ENCODE results near the gene LSM14A. TPM values are rescaled to one million over a fixed set of nuclear protein-coding genes. Genes with fewer than 3 reads are reported as not detected.
"Not testable (repeated sequence)": the region's sequence is repeated elsewhere in the genome, so short reads cannot be mapped to it uniquely, and the experiment has no call there.

Gene LSM14A
- polyA plus RNA-seq, 4 donors: 156 to 201 (median 179) TPM

DNA sequence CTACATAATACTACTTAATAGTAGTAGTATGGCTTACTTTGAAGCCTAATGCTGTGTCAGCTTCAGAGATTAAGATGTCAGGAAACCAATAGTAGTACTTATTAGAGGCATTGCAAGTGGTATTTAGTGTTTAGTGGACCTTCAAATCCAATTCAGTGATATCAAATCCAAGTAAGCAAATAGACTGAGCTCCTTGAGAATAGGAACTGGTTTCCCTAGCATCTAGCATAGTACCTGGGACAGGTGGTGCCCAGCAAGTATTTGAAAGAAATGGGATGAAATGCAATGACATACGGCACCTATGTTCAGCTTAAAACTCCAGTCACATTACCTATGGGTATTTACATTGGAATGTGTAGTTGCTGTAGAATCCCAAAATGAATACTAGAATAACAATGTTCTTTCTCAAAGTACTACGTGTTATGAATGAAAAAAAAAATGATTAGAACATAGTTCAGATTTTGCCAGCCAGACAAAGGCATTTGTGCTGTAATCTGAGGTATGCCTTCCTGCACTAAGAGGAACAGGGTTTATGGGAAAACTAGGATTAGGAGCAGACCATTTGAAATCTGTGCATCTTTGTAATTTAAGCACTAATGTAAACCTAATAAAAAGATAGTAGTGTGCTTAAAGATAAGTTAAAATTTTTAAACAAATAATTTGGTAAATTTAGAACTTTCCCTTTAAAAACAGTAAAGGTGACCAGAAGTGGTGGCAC, 17.1 kb downstream of the LSM14A start:
- DNase-seq (ENCODE audit: low read depth in 4 of 4, low spot score in 3 of 4): no peak

- DNase-seq (ENCODE audit: low read depth in 4 of 4, low spot score in 3 of 4): no peak
These were observed 17.7 kb downstream of the LSM14A start for GRCh38 chr19:34189917-34190425.

DNA sequence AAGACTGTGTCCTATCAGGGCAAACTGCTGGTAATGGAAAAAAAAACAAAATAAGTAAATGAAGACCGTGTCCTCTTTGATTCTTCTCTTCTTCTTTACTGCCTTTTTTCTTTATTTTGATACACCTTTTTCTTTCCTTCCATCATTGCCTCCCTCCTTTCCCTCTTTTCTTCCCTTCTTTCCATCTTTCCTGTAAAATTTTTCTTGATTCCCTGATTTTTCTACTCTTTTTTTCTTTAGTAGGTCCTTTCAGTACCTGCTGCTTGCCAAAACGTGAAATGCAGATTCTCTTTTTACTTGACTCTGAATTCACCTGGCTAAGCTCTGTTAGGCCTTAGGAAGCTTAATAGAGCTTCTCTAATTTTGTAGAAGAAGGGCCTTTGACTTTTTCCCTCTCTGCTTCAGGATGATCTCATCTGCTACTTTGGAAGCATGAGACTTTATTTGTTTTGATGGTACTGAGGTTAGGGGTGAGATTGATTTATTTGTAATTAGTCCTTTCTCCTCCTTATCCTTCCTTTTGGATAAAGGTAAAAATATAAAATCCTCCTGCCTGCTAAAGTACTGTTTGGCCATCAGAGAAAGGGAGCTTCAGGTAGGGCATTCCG, 19.2 kb downstream of the LSM14A start:
- no peak for DNase-seq (ENCODE audit: low read depth in 4 of 4, low spot score in 3 of 4)

DNA sequence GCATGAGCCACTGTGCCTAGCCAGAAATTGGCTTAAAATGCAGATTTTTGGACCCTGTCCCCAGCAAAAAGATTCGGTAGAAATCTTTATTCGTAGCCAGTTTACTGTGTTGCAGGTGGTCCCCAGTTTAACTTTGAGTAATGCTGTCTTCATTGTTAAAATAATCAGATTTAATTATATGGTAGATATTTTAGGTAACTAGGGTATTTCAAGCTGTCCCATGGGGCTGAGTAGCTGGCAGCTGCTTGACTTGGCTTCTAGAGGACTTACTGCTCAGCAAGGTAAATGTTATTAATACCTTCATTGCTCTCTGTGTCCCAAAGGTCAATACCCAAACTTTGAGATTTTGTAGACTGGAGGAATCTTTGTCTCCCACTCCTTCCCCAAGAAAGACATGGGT, 21.1 kb downstream of the LSM14A start:
- DNase-seq (ENCODE audit: low read depth in 4 of 4, low spot score in 3 of 4): no peak

GRCh38 chr19:34193876-34194275, 21.6 kb downstream of the LSM14A start:
- no peak for DNase-seq (ENCODE audit: low read depth in 4 of 4, low spot score in 3 of 4)

GRCh38 chr19:34201133-34201532, 28.8 kb downstream of the LSM14A start:
- DNase-seq (ENCODE audit: low read depth in 4 of 4, low spot score in 3 of 4): no peak

- not testable (repeated sequence) for DNase-seq (ENCODE audit: low read depth in 4 of 4, low spot score in 3 of 4)
These were observed 33.0 kb downstream of the LSM14A start for GRCh38 chr19:34205324-34205723.

- no peak for DNase-seq (ENCODE audit: low read depth in 4 of 4, low spot score in 3 of 4)
These were observed 36.1 kb downstream of the LSM14A start for GRCh38 chr19:34208291-34208884.

- DNase-seq (ENCODE audit: low read depth in 4 of 4, low spot score in 3 of 4): no peak
These were observed 37.4 kb downstream of the LSM14A start for GRCh38 chr19:34209726-34210125.

DNA sequence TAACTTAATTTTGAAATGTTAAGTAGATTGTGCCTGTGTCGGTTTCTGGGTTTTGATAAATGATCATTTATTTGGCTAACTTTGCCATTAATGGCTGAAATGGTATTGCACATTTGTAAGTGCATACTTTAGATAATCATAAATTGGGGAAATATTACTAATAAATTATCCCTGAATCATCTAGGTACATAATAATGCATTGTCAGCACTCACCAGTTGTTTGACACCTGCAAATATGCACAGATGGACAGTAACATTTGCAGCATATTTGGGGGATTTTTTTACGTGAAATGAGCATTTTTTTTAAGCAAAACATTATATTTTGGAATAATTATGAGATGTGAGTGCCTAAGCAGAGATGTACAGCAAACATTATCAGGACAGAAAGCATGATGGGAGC, 41.0 kb downstream of the LSM14A start:
- DNase-seq (ENCODE audit: low read depth in 4 of 4, low spot score in 3 of 4): no peak

- no peak for DNase-seq (ENCODE audit: low read depth in 4 of 4, low spot score in 3 of 4)
These were observed 41.7 kb downstream of the LSM14A start for GRCh38 chr19:34214040-34214439.

DNA sequence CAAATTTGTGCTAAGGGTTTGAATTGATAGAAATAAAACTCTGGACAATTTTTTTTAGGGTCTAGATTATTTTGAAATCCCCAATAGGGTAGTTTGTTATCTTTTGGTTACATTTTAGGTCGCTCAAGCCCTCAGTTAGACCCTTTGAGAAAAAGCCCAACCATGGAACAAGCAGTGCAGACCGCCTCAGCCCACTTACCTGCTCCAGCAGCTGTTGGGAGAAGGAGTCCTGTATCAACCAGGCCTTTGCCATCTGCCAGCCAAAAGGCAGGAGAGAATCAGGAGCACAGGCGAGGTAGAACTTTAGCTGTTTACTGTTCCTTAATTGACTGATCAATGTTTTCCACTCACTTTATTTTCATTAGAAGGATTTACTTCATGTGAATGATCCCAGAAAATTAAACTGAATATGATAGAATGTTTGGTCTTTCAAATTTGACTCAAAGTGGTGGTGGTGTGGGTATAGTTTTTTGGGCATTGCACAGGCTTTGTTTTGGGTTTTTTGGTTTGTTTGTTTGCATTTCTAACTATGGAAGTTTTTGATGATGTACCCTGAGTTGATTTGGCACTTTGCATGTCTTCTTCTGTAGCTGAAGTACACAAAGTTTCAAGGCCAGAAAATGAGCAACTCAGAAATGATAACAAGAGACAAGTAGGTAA, 42.8 kb downstream of the LSM14A start:
- no peak for DNase-seq (ENCODE audit: low read depth in 4 of 4, low spot score in 3 of 4)

DNA sequence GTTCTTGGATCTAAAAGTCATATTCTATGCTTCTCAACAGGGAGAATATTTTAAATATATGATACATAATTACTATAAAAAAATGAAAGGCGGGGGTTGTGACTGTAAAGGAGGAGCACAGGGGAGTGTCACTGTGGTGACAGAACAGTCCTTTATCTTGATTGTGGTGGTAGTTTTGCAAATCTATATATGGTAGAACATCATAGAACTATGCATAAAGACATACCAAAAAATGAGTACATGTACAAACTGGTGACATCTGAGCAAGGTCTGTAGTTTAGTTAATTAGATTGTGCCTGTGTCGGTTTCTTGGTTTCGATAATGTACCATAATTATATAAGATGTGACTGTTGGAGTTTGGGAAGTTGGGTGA, 43.3 kb downstream of the LSM14A start:
- DNase-seq (ENCODE audit: low read depth in 4 of 4, low spot score in 3 of 4): no peak

- DNase-seq (ENCODE audit: low read depth in 4 of 4, low spot score in 3 of 4): not testable (repeated sequence)
These were observed 44.5 kb downstream of the LSM14A start for GRCh38 chr19:34216745-34217219.

GRCh38 chr19:34217952-34218817, 45.9 kb downstream of the LSM14A start:
- peak in 3 of 4 donors; percentile 22 to 36 (median 35) for DNase-seq (ENCODE audit: low read depth in 4 of 4, low spot score in 3 of 4)

DNA sequence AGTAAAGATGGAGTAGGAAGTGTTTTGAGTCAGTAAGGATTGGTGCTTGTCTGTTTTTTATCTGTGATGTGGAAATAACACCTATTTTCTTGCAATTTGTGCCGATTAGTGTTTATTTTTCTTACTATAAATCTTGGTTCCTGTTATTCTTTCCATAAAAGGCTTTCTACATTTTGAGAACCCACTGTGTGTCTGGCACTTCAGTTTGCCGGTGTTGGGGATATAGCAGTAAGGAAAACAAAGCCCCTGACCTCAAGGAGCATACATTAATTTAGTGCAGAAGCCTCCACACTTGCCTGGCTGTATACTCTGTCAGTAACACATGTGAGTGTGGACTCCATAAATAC, 46.5 kb downstream of the LSM14A start:
- DNase-seq (ENCODE audit: low read depth in 4 of 4, low spot score in 3 of 4): no peak

DNA sequence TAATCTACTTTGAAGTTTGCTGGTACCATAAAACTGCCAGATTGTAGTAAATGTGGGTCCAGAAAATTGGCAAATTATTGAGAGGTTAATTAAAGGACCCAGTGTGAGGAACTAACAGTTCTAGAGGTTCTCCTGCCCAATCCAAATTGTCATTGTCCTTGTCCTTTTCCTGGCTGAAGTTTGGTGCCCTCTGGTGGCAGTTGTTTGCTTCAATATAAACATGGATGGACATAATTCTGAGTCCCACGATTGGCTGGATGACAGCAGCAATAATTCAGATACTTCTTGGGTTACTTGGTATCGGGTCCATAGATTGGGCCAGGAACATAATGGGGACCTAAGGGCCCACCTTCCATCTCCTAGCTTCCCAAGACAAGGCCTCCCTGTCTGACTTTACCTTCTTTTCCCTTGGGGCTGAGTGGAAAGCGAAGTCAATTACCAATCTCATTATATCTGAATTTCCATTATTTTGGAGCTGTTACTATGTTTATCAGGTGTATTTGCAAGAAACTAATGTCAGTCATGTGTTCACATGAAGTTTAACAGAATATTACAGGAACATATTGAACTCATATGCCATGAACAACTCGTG, 48.3 kb downstream of the LSM14A start:
- DNase-seq (ENCODE audit: low read depth in 4 of 4, low spot score in 3 of 4): peak in 2 of 4 donors; percentile 14 to 24

GRCh38 chr19:34222386-34222785, 50.1 kb downstream of the LSM14A start:
- DNase-seq (ENCODE audit: low read depth in 4 of 4, low spot score in 3 of 4): no peak

DNA sequence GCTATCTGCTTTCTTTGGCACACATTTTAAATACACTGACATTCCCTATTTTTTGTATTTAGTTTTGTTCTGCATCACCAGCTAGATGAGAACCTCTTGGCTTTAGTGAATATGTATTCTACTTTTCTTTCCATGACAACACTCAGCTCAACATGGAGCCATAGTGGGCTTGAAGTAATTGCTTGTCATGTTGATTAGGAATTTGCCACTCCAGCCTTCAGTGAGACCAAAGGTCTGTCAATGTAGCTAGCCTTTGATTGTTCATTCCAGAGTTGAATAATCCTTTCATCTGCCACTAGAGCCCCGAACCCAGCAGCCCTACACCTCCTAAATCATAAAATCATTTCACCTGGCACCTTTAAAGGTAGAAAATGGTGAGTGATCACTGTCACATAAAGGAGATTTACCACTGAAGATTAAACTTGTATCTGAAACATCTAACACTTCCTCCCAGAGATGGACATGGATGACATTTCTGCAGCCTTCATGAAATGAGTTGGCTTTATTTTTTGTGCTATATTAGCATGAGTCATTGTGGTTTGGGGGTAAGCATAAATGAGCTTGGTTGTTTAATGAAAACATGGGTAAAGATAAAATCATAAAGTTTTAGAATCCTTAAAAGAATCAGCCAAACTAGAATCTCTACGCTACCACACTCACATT, 52.8 kb downstream of the LSM14A start:
- no peak for DNase-seq (ENCODE audit: low read depth in 4 of 4, low spot score in 3 of 4)

DNA sequence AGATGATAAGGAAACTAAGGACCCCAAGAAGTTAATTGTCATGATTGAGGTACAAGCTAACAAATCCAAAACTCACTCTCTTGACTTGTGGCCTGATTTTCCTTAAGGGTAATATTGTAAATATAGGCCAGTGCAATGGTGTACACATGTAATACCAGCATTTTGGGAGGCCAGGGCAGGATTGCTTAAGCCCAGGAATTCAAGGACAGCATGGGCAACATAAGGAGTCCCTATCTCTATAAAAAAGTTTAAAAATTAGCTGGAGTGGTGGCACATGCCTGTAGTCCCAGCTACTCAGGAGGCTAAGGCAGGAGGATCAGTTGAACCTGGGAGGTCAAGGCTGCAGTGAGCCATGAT, 53.3 kb downstream of the LSM14A start:
- DNase-seq (ENCODE audit: low read depth in 4 of 4, low spot score in 3 of 4): no peak
